DND-41 (cell line): ENCODE results near the gene SKAP1.

Experiments used
- ATAC-seq: fragments of 200-7000 bp; cut with Tn5 transposase; 3 replicates; pipeline ENCODE4 v1.9.1; 2021; ENCODE audit warnings: low read depth; ENCODE audit not compliant: insufficient read depth
- DNase-seq: peaks from one replicate; pipeline ENCODE4 v3.0.0-alpha.2; 2020
- H2AFZ ChIP-seq: 2 replicates; pipeline ENCODE4 v1.6.0; 2012; ENCODE audit warnings: low read depth, low read length
- H3K27ac ChIP-seq: 2 replicates; pipeline ENCODE4 v1.5.1; 2012; ENCODE audit warnings: low read length, inconsistent platforms
- H3K27me3 ChIP-seq: fragments of 200-600 bp; sonication (generic); 2 replicates; pipeline ENCODE4 v1.6.0; 2012; ENCODE audit warnings: low read length, mild to moderate bottlenecking, inconsistent platforms; ENCODE audit not compliant: insufficient read depth, poor library complexity
- H3K36me3 ChIP-seq: 2 replicates; pipeline ENCODE4 v1.5.1; 2012; ENCODE audit warnings: low read length, inconsistent platforms; ENCODE audit not compliant: insufficient read depth
- H3K4me1 ChIP-seq: 2 replicates; pipeline ENCODE4 v1.5.1; 2012; ENCODE audit warnings: mild to moderate bottlenecking, low read length; ENCODE audit not compliant: insufficient read depth
- H3K4me2 ChIP-seq: 2 replicates; pipeline ENCODE4 v1.6.0; 2012; ENCODE audit warnings: mild to moderate bottlenecking, moderate library complexity, low read length, inconsistent platforms; ENCODE audit not compliant: insufficient read depth
- H3K4me3 ChIP-seq, 2 experiments: fragments of 200-600 bp in 1 of 2; shearing (Covaris generic) in 1 of 2; 2 replicates each; pipeline ENCODE4 v1.5.1; 2012 to 2016; ENCODE audit warnings: inconsistent platforms in 2 of 2, low read length in 2 of 2, mild to moderate bottlenecking in 2 of 2, low read depth in 1 of 2, moderate library complexity in 1 of 2
- H3K79me2 ChIP-seq: 2 replicates; pipeline ENCODE4 v1.6.0; 2012; ENCODE audit warnings: low read length, inconsistent platforms; ENCODE audit not compliant: insufficient read depth
- H3K9ac ChIP-seq: 2 replicates; pipeline ENCODE4 v1.6.0; 2012; ENCODE audit warnings: low read depth, mild to moderate bottlenecking, inconsistent platforms, low read length, moderate library complexity
- H3K9me3 ChIP-seq: 2 replicates; pipeline ENCODE4 v1.5.1; 2012; ENCODE audit warnings: low read length, moderate library complexity, mild to moderate bottlenecking, inconsistent platforms; ENCODE audit not compliant: insufficient read depth, severe bottlenecking
- H4K20me1 ChIP-seq: 2 replicates; pipeline ENCODE4 v1.6.0; 2012; ENCODE audit warnings: low read length; ENCODE audit not compliant: insufficient read depth
- CTCF ChIP-seq: IDR thresholded peaks from 2 replicates; pipeline ENCODE4 v1.5.1; 2012; ENCODE audit warnings: borderline replicate concordance, low read length, moderate library complexity, mild to moderate bottlenecking; ENCODE audit not compliant: poor library complexity, severe bottlenecking; ENCODE audit errors: extremely low read depth
- EZH2 ChIP-seq: IDR thresholded peaks from 3 replicates; pipeline ENCODE4 v1.6.1; 2012; ENCODE audit warnings: borderline replicate concordance, low read depth, mild to moderate bottlenecking, moderate library complexity, low read length, inconsistent platforms; ENCODE audit not compliant: severe bottlenecking

Gene SKAP1

DNA sequence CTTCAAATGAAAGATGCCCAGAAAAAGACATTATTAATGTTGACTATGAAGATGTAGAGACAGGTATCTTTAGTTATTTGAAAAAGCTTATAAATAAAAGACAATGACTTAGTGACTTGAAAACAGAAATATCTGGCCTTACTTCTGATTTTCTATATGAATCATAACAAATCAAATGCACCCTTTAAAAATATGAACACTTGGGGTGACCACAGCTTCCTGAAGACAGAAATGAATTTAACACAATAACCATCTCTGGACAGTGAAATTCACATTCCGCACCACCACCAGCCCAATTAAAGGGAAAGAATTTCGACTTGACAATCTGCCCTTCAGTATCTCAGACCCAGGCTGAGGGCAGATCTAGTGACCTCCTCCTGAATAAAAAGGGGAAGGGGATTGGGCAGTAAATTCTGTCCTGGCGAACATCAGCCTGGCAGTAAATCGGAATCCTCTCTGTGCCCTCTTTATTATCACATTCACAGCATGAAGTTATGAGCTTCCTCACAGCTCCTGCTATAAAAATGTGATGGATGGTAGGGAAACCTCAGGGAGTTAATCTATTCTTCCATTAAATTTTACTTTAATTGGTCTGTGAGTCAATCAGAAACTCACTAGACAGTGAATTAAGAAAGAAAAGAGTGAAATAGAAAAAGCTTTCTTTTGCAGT is 190.9 kb downstream of the SKAP1 start:
- Histone ChIP-seq H3K4me1 (no peaks in the 10 kb centered on the region), H3K27me3 (peaks cover 41% of the 10 kb centered on the region), H2AFZ (no peak overlapping the region), H4K20me1 (no peaks in the 10 kb centered on the region), H3K4me2 (no peak overlapping the region), H3K9me3 (no peaks in the 10 kb centered on the region), H3K36me3 (no peaks in the 10 kb centered on the region), H3K9ac (no peak overlapping the region), H3K4me3 (no peak overlapping the region), H3K27ac (no peak overlapping the region), H3K79me2 (no peaks in the 10 kb centered on the region)
- no peak for DNase-seq
- no peak for ATAC-seq
- TF ChIP-seq CTCF = no peak
- TF ChIP-seq EZH2 = no peak

- DNase-seq (no peak), ATAC-seq (no peak)
- H4K20me1 ChIP-seq = no peaks in the 10 kb centered on the region
- H3K27ac ChIP-seq = no peak overlapping the region
- H3K9ac ChIP-seq = no peak overlapping the region
- TF ChIP-seq EZH2 (no peak), CTCF (no peak)
- no peak overlapping the region for H3K4me3 ChIP-seq
- no peaks in the 10 kb centered on the region for H3K36me3 ChIP-seq
- no peaks in the 10 kb centered on the region for H3K4me1 ChIP-seq
- H3K79me2 ChIP-seq = no peaks in the 10 kb centered on the region
- no peak overlapping the region for H3K4me2 ChIP-seq
- no peak overlapping the region for H2AFZ ChIP-seq
- H3K9me3 ChIP-seq = no peaks in the 10 kb centered on the region
- peaks cover 37% of the 10 kb centered on the region for H3K27me3 ChIP-seq
These were observed 192.6 kb downstream of the SKAP1 start for GRCh38 chr17:48237456-48237855.

- Histone ChIP-seq H3K9ac (no peak overlapping the region), H3K9me3 (no peaks in the 10 kb centered on the region), H3K27me3 (peaks cover 36% of the 10 kb centered on the region), H3K4me2 (no peak overlapping the region), H3K4me3 (no peak overlapping the region), H3K4me1 (no peaks in the 10 kb centered on the region), H3K27ac (no peak overlapping the region), H4K20me1 (no peaks in the 10 kb centered on the region), H2AFZ (no peak overlapping the region), H3K36me3 (no peaks in the 10 kb centered on the region), H3K79me2 (no peaks in the 10 kb centered on the region)
- TF ChIP-seq EZH2 = no peak
- TF ChIP-seq CTCF = no peak
- no peak for ATAC-seq
- DNase-seq = no peak
These were observed 193.3 kb downstream of the SKAP1 start for GRCh38 chr17:48236681-48237134.
